ENCODE results near the gene PSTPIP1.

The PSTPIP1 gene

DNA sequence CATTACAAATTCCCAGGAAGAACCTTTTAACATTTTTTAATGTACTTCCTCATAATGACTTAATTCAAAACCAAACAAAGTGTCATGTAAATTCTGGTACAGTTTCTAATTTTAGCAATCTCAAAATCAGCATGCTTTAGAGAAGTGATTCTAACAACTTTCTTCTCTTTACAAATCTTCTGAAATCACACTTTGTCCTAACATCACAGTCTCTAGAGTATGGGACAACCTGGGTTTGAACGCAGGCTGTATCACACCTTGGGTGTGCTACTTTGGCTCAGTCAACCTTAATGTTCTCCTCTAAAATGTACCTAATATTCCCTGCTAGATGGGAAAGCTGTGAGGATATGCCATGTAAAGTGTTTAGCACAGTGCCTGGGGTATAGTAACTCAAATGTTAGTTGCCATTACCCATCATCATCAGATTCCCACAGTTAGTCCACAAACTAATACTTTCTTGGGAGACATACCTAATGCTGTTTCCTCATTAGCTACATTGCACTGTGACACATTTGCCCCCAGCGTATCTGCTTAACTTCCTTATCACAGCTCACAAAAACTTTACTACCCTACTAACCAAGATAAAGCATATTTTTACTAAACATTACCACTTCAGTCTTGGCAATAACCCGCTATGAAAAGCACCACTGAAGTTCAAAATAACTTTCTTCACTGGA is 72.9 kb downstream of the PSTPIP1 start:
- no peak for DNase-seq (ENCODE audit: low read depth in 1 of 2, low spot score in 1 of 2)

DNA sequence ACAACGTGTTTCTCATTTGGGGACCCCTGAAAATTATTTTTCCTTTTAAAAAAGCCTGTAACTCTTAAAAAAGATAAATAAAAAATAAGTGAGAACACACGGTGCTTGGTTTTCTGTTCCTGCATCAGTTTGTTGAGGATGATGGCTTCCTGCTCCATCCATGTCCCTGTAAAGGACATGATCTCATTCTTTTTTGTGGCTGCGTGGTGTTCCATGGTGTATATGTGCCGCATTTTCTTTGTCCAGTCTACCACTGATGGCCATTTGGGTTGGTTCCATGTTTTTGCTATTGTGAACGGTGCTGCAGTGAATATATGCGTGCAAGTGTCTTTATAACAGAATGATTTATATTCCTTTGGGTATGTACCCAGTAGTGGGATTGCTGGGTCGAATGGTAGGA is 73.7 kb downstream of the PSTPIP1 start:
- DNase-seq (ENCODE audit: low read depth in 1 of 2, low spot score in 1 of 2), result no peak

DNA sequence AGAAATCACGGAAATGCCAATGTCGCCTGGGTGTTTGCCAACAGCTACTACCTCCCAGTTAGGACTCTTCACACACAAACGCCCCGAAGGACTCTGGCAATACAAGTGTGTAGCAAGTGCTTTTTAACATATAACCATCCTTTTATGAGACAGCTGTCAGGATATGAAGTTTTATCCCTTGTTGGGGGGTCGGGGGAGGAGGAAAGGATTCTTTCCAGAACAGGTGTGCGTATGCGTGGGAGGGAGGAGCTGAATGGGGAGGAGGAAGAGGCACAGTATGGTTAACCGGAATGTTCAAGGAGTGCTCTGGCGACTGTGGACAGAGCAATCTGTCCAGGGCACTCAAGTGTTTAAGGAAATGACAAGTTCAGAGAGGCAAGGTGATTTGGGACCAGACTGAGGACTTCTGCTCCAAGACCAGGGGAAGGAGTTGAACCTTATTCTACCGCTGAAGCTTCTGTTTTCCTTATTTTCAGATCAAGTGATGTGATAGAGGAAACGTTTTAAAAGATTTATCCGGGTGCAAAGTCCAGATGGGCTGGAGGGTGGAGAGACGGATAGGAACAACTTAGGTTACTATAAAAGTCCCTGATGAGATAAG is 74.7 kb downstream of the PSTPIP1 start:
- no peak for DNase-seq (ENCODE audit: low read depth in 1 of 2, low spot score in 1 of 2)

DNA sequence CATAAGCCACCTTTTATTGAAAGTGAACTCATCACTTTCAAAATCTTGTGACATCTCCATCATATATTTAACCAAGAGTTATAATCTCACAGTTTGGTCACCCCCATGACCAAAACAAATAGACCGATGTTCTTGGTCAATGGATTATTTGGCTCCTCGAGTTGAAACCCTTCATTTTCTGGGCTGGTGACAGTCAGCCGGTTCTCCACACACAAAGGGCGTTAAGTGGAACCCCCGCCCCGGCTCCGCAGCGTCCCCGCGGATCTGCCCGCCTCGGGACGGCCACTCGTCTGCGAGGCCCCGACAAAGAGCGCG is 75.2 kb downstream of the PSTPIP1 start:
- DNase-seq (ENCODE audit: low read depth in 1 of 2, low spot score in 1 of 2), result no peak

DNA sequence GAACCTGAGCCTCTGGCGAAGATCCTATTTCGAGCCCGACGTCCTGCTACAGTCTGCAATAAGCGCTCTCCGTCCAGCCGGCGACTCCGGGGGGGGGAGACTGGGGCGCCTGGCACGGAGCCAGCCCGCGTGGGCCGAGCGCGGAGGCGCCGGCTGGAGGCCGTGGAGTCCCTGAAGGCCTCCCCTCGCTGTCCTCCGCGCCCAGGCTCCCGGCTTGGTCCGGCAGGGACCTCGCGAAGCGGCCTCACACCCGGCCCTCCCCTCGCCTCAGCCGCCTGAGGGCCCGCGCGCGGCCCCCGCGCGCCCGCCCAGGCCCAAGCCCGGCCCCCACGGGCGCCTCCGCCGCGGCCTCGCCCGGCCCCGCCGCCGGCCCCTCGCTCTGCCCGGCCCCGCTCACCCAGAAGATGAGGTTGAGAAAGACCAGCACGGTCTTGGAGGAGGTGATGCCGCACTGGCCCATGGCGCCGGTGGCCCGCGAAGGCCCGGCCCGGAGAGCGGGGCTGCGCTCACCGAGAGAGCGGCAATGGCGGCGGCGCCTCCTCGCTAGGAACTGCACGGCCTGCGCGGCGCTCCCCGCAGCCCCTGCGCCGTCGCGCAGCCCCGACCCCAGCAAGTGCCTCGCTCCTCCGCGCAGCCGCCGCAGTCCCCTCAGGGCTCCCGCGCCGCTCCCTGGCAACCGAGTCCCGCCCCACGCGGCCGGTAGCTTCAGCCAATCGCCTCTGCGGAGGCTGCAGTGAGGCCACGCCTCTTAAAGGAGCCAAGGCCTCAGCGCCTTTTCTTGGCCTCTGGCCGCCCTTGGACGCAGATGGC is 75.8 kb downstream of the PSTPIP1 start, which contains the start of gene TSPAN3:
TSS of gene TSPAN3 (minus strand) at position 615 of the 810 bp plus-strand sequence. CDS start at position 460, 155 bp downstream.
- peak; percentile 78 to 87 for DNase-seq (ENCODE audit: low read depth in 1 of 2, low spot score in 1 of 2)

DNA sequence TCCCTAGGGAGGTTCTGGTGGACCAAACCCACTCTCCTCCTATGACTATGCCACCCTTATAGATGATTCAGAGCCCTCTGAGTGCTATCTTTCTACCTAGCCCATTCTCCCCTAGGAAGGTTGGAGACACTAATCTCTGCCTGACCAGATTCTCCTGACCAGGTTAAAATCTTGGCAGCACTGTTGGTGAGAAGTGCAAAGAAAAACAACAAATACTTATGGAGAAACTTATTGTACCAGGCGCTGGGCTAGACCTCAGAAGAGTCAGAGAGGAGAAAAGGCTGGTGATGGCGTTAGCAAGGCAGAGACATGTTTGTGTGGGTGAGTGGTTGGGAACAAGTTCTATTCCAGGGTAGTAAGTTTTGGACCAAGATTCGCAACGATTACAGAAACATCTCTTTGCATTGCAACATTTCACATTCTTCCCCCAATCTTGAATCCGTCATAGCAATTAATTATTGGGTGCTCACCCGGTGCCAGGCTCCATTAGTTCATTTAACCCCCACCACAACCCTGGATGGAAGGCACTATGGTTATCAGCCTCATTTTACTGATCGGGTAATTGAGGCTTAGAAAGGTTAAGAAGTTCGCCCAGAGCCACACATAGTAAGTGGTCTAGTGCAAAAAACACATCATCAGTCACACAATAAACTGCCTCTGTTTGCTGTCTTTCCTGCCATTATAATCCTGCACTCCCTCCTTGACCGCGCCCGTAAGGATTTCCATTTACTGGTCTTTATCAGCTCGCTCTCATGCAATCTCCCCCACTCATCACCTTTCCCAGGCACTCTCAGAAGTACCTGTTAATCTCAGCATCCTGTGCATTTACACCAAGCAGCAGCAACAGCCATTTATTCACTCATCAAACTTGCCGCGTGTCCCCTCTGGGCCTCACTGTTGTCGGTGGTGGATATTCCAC is 76.6 kb downstream of the PSTPIP1 start:
- DNase-seq (ENCODE audit: low read depth in 1 of 2, low spot score in 1 of 2), result no peak

DNA sequence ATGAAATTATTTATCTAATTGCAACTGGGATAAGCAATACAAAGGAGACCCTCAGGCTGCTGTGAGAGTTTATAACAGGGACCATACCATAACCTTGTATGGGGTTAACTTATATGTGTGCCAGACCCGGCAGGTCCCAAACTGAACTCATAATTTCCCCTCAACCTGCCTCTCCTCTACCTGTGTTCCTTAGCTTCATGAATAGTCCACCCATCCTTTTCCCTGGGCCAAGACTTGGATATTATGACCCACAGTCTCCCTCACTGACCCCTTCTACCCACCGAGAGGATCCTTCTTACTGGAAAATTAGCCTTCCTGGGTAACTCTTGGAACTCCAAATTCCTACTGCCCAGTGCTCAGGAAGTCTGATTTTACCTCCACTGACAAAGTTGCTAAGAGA is 79.4 kb downstream of the PSTPIP1 start:
- no peak for DNase-seq (ENCODE audit: low read depth in 1 of 2, low spot score in 1 of 2)

DNA sequence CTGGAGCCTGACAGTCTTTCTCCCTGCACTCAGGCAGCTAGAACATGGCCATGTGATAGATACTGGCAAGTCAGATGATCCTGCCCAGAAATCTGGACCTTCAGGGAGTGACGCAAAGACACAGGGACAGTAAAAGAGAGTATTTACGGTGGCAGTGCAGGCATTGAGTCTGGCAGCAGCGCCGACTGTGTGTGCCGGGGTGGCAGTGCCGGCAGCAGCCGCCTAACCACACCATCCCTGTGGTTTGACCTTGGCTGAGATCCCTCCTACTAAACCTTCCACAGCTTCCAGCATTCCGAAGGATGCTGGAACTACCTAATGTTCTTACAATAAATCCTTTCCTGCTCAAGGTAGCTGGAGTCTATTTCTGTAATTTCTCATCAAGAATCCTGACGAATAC is 80.6 kb downstream of the PSTPIP1 start:
- DNase-seq (ENCODE audit: low read depth in 1 of 2, low spot score in 1 of 2), result no peak

DNA sequence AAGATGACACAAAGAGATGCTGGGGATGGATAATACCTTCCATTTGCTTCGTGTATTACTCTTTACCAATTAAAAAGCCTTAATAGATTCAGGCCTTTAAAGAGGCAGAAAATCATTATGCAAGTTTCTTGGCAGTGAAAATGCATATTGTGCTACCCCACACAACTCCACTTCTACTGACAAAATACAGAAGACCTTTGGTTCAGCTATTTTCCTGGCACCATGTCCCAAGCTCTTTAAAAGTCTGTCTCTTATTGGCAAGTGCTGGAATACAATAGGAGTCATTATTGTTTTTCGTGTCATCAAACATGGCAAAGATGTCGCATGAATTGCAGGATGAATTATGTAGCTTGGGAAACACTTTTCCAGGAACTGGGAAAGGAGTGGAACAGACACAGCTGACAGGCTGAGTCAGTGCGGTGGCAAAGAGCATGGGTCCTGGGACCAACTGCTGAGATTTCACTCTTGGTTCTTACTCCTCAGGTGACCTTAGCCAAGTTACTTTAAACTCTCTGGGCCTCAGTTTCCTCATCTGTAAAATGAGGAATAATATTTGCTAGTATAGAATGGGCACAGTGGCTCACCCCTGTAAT is 81.5 kb downstream of the PSTPIP1 start:
- DNase-seq (ENCODE audit: low read depth in 1 of 2, low spot score in 1 of 2), result no peak

DNA sequence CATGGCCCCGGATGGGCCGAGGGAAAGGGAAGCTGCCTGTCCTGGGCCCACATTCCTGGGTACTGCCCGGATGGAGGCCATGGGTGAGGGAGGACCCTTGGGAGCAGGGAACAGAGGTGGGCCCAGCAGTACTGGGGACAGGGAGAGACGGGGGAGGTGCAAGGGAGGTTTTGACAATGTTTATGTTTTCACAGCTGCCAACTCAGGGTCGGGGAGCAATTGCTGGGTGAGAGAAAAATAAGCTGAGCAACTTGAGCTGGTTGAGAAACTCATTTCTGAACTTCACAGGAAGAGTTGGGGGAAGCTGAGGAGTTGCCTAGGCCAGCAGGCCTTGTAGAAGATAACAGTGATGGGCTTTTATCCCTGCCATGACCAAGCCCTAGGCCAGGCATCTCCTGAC is 87.0 kb downstream of the PSTPIP1 start:
- DNase-seq (ENCODE audit: low read depth in 1 of 2, low spot score in 1 of 2), result no peak

DNA sequence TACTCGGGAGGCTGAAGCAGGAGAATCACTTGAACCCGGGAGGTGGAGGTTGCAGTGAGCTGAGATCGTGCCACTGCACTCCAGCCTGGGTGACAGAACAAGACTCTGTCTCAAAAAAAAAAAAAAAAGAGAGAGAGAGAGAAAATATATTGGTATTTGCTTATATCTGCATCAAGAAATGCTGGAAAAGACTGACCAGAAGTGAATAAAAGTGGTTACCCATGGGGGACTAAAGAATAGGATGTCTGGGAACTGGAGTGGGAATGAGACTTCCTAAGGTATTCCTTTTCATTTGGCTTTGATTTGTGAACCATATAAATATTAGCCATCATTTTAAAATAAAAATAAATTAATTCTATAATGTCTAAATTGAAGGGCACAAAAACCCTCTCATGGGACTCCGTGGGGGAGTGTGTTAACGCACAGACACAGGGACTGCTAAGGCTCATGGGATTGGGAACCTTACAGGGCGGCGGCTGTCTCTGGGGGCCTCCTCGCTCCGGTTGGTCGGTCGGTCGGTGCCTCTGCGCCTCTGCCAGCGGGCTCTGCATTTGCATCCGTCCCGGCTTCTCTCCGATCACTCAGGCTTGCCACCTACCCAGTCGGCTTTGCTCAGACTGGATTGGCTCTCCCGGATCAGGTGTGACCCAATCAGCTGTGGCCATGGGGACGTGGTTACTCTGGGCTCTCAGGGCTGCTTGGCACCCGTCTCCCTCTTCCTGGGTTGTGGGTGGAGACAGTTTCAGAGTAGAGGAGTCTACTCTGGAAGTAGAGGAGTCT is 88.6 kb downstream of the PSTPIP1 start:
- DNase-seq (ENCODE audit: low read depth in 1 of 2, low spot score in 1 of 2), result peak in 1 of 2 donors; percentile 45

DNA sequence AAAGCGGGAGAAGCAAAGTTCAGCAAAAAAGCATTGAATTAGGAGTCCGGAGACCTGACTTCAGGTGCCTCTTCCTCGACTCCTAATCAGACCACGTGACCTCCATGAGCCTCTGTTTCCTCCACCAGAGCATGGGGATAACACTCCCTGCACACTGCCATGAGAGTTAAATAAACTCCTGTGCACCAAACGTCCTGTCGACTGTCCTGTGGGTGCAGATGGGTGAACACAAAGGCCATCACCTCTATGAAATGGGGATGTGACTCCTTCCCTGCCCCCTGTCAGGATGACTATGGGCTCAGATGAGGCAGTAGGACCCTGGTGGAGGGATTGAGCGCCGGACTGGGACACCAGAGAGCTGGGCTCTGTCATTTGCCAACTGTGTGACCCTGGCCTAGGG is 89.5 kb downstream of the PSTPIP1 start:
- no peak for DNase-seq (ENCODE audit: low read depth in 1 of 2, low spot score in 1 of 2)

DNA sequence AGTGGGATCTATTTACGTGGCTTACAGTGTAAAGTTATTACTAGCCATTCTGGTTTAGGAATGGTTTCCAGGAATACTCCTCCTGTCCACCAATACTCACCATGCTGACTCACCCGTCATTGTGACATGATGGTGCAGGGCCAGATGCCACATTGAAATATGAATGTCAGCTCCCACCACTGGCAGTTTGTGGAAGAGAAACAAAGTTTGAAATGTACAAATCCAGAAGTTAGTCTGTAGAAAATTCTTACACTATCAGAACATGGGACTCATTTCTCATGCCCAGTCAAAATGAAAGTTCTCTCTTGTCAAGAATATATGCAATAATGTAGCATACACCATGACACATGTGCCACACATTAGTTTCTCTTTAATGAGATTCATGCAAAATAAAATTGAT is 90.4 kb downstream of the PSTPIP1 start:
- DNase-seq (ENCODE audit: low read depth in 1 of 2, low spot score in 1 of 2), result no peak
